GM19193 (cell line): ENCODE data around the gene HYAL4.

Experiments
- POLR2A ChIP-seq: IDR thresholded peaks from 4 replicates; pipeline ENCODE4 v1.6.1; 2011; ENCODE audit not compliant: insufficient read depth, insufficient read length; ENCODE audit errors: extremely low read depth

The HYAL4 gene

GRCh38 chr7:123872908-123873307, 27.9 kb downstream of the HYAL4 start:
- TF ChIP-seq POLR2A, result no peak

DNA sequence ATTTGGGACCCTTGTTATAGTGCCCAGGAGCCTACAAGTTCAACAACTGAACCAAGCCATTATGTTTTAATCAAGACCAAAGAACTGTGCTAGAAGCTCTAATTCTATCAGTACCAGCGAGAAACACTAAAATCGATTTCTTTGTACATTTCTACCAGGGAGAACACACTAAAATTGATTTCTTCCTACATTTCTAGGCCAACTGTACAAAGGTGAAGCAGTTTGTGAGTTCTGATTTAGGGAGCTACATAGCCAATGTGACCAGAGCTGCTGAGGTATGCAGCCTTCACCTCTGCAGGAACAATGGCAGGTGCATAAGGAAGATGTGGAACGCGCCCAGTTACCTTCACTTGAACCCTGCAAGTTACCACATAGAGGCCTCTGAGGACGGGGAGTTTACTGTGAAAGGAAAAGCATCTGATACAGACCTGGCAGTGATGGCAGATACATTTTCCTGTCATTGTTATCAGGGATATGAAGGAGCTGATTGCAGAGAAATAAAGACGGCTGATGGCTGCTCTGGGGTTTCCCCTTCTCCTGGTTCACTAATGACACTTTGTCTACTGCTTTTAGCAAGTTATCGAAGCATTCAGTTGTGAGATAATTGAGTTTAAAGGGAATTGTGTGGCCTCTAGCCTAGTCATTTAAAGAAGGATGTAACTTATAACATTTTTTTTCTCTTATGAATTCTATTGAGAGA, 31.7 kb downstream of the HYAL4 start:
- no peak for TF ChIP-seq POLR2A

GRCh38 chr7:123879628-123880027, 34.7 kb downstream of the HYAL4 start:
- TF ChIP-seq POLR2A, result no peak

DNA sequence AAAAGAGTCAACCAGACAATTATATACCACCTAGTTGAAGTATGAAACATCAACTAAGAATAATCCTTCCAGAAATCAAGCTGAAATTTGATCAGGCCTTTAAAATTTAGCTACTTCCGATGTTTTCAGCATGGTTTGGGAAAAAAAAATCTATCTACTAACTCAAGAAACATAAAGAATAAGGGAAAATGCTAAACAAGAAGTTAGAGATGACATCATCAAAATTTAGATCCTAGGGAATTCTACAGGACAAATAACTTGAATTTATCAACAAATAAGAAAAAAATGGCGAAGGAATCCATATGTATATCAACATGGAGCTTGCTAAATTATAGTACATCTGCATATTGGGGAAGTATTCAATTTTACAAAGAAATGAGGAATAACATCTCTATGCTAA, 36.3 kb downstream of the HYAL4 start:
- TF ChIP-seq POLR2A, result no peak

DNA sequence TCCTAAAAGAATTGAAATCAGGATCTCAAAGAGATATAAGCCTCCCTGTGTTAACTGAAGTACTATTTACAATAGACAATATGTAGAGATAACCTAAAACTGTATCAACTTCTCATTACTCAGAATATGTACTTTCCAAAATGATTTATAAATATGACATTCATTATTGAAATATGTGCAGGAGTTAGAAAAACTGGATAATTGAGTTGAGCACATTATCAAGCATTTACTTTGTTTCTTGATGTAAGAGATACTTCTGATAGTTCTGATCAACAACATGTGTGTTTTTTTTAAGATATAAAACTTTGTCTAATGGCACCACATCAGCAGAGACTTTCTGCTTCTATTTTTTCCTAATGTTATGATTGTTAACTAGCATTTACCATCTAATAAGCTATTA, 38.2 kb downstream of the HYAL4 start:
- no peak for TF ChIP-seq POLR2A

GRCh38 chr7:123888192-123888591, 43.2 kb downstream of the HYAL4 start:
- no peak for TF ChIP-seq POLR2A

- no peak for TF ChIP-seq POLR2A
Observed at GRCh38 chr7:123901101-123901500, 56.1 kb downstream of the HYAL4 start.

GRCh38 chr7:123905714-123906113, 60.7 kb downstream of the HYAL4 start:
- TF ChIP-seq POLR2A, result no peak

DNA sequence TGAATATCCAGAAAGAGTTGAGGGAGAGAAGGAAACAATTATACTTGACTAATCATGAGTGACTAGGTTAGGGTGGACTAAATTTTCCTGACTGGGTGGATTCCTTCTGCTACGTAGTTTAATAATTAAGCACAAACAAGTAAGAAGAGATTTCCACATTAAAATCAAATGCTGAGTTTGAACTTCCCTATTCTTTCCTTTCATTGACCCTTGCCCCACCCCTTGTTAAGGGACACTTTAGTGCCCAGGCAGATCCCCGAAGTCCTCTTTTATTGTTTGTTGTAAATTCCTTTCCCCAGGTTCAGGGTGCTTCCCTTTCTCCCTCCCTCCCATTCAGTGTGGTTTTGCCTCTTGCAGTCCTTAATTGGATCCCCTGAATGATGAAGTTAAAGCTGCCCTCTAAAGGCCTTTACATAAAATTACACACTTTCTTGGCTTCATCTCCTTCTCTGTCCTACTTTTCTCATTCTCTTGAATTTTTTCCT, 71.3 kb downstream of the HYAL4 start:
- no peak for TF ChIP-seq POLR2A

- TF ChIP-seq POLR2A, result no peak
Observed at GRCh38 chr7:123917878-123918277, 72.9 kb downstream of the HYAL4 start.

DNA sequence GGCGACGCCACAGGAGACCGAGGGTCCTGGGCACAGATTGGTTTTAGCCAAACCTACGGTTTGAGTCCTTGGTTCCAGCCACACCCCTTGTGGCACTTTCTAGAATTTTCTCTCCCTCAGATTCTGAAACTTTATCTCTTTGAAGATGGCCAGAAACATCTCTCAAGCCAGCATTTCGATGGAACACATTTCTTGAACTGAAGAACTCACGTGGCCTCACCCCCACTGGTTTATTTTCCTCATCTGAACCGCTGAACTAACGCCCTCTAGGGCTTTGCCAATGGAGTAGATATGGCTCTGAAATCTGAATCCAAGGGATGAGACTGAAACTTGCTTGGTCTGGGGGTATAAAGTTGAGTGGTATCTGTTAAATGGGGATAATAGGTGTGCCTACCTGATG, 73.3 kb downstream of the HYAL4 start:
- TF ChIP-seq POLR2A, result no peak

- TF ChIP-seq POLR2A, result no peak
Observed at GRCh38 chr7:123923599-123923998, 78.6 kb downstream of the HYAL4 start.

- no peak for TF ChIP-seq POLR2A
Observed at GRCh38 chr7:123924941-123925340, 80.0 kb downstream of the HYAL4 start, which contains the start of gene SPAM1. TSS of gene SPAM1 (plus strand) at chr7:123925241. CDS start at chr7:123953571, 28,330 bp downstream.
